Measurements from ENCODE around the gene PSPH. TPM values are rescaled to one million over a fixed set of nuclear protein-coding genes. Genes with fewer than 3 reads are reported as not detected.

The PSPH gene
- total RNA-seq, 1 experiment from 2014 or later, result 53.2 TPM

GRCh38 chr7:55964261-55965099 lies 86.8 kb downstream of the PSPH start, which contains the start of gene NIPSNAP2:
TSS of gene NIPSNAP2 (plus strand) at chr7:55964585. CDS start at chr7:55964610, 25 bp downstream.
- Histone ChIP-seq H3K36me3 (no peaks in the 10 kb centered on the region; the same call in 1 of the 2 replicates), H3K4me1 (0 out of 2 replicates have a peak, but pooled peaks cover 5% of the 10 kb centered on the region), H3K4me3 (peak within 1 kb of the TSS; percentile 87), H3K9me3 (replicated peaks) (no peaks in the 10 kb centered on the region), H3K27ac (peak within 1 kb of the TSS; percentile 80), H3K27me3 (no peaks in the 10 kb centered on the region)
- DNase-seq, result peak; percentile 80 to 84

GRCh38 chr7:55963584-55964168 lies 87.6 kb downstream of the PSPH start:
- Histone ChIP-seq H3K9me3 (replicated peaks) (no peaks in the 10 kb centered on the region), H3K4me3 (peak overlapping the region; percentile 87), H3K4me1 (0 out of 2 replicates have a peak, but pooled peaks cover 5% of the 10 kb centered on the region), H3K27me3 (no peaks in the 10 kb centered on the region), H3K36me3 (no peaks in the 10 kb centered on the region), H3K27ac (no peak overlapping the region)
- no peak for DNase-seq

GRCh38 chr7:55962014-55962413 lies 89.2 kb downstream of the PSPH start:
- no peak for DNase-seq

More at GRCh38 chr7:55962014-55962413, 89.2 kb downstream of the PSPH start:
- Histone ChIP-seq H3K27me3 (no peaks in the 10 kb centered on the region), H3K4me3 (no peak overlapping the region), H3K4me1 (0 out of 2 replicates have a peak, but pooled peaks cover 5% of the 10 kb centered on the region), H3K27ac (no peak overlapping the region), H3K9me3 (replicated peaks) (no peaks in the 10 kb centered on the region), H3K36me3 (no peaks in the 10 kb centered on the region)

Other genes with a start within 250 kb of the PSPH start
- gene SEPTIN14, start 188.7 kb downstream of the PSPH start, total RNA-seq (2014; rRNA removed; shearing (Covaris generic)), result not detected in 2 replicates
- gene ZNF713, start 164.0 kb downstream of the PSPH start, total RNA-seq (2014; rRNA removed; shearing (Covaris generic)), result 9.0 and 10.1 TPM in 2 replicates
- gene MRPS17, start 99.6 kb downstream of the PSPH start, total RNA-seq (2014; rRNA removed; shearing (Covaris generic)), result 40.3 TPM in 2 replicates
- 59.1 and 63.7 TPM in 2 replicates for gene NIPSNAP2, start 86.9 kb downstream of the PSPH start, total RNA-seq (2014; rRNA removed; shearing (Covaris generic))
- 484 and 522 TPM in 2 replicates for gene CCT6A, start 321 bp upstream of the PSPH start, total RNA-seq (2014; rRNA removed; shearing (Covaris generic))
- gene SUMF2, start 12.8 kb upstream of the PSPH start, total RNA-seq (2014; rRNA removed; shearing (Covaris generic)), result 73.9 and 78.9 TPM in 2 replicates
- gene PHKG1, start 41.5 kb upstream of the PSPH start, total RNA-seq (2014; rRNA removed; shearing (Covaris generic)), result 1.1 and 1.4 TPM in 2 replicates
- gene CHCHD2, start 55.0 kb upstream of the PSPH start, total RNA-seq (2014; rRNA removed; shearing (Covaris generic)), result 603 and 727 TPM in 2 replicates
- gene NUPR2, start 65.0 kb upstream of the PSPH start, total RNA-seq (2014; rRNA removed; shearing (Covaris generic)), result not detected in 2 replicates

Measured in SJCRH30 (cell line).